BJ (cell line): Measurements from ENCODE around the gene PLXNA2. TPM values are rescaled to one million over a fixed set of nuclear protein-coding genes. Genes with fewer than 3 reads are reported as not detected.

Source experiments
- CTCF ChIA-PET: fragments of 350-600 bp; formaldehyde crosslinking; extraction: SDS; loops from one replicate; lab custom pipeline; 2021; ENCODE audit warnings: antibody characterized with exemption, inconsistent platforms; lab: Yijun Ruan, JAX
- POLR2A ChIA-PET: fragments of 300-600 bp; sonication (Branson Sonifier 250); formaldehyde crosslinking; extraction: SDS; loops from one replicate; lab custom pipeline; 2021; ENCODE audit warnings: antibody characterized with exemption; lab: Charles Lee
- DNase-seq: peaks from one replicate; pipeline ENCODE4 v3.0.0-alpha.2; 2011; ENCODE audit warnings: low read depth
- H3K27me3 ChIP-seq: 2 replicates; pipeline ENCODE4 v1.6.0; 2011; ENCODE audit warnings: low read length; ENCODE audit not compliant: control insufficient read depth, insufficient read depth
- H3K36me3 ChIP-seq: 2 replicates; pipeline ENCODE4 v1.5.1; 2011; ENCODE audit warnings: low read length; ENCODE audit not compliant: control insufficient read depth, insufficient read depth
- H3K4me3 ChIP-seq: 2 replicates; pipeline ENCODE4 v1.5.1; 2011; ENCODE audit warnings: low read depth, mild to moderate bottlenecking, control low read depth, low read length
- CTCF ChIP-seq: IDR thresholded peaks from 2 replicates; pipeline ENCODE4 v1.5.1; 2011; ENCODE audit warnings: low read depth, mild to moderate bottlenecking, control low read depth, inconsistent platforms, low read length, moderate library complexity; ENCODE audit not compliant: insufficient read depth
- polyA plus RNA-seq: library from polyadenylated mRNA; depleted of rRNA; stranded (reverse); fragments of >200 nt; gene quantifications from 2 replicates; pipeline ENCODE4 v1.2.3, GENCODE V29; 2011

Gene PLXNA2
- polyA plus RNA-seq, 1 experiment: 2.7 TPM

GRCh38 chr1:208230668-208231529 lies 13.3 kb downstream of the PLXNA2 start:
- ChIA-PET CTCF (interaction anchor here (1.2 to 1.3 kb wide), 2 partner anchors 9 to 13 kb away, joined by 3 to 4 read pairs; no protein-coding TSS in a partner anchor), POLR2A (no interaction called here)
- TF ChIP-seq CTCF: no peak

GRCh38 chr1:208228550-208228949 lies 15.6 kb downstream of the PLXNA2 start:
- CTCF ChIA-PET: no interaction called here
- no peaks in the 10 kb centered on the region for H3K27me3 ChIP-seq
- DNase-seq: no peak
- H3K36me3 ChIP-seq: no peaks in the 10 kb centered on the region; the same call in 1 of the 2 replicates
- H3K4me3 ChIP-seq: no peak overlapping the region
- POLR2A ChIA-PET: no interaction called here
- no peak for TF ChIP-seq CTCF

More at GRCh38 chr1:208230668-208231529, 13.3 kb downstream of the PLXNA2 start:
- Histone ChIP-seq H3K4me3 (no peak overlapping the region), H3K27me3 (no peaks in the 10 kb centered on the region), H3K36me3 (no peaks in the 10 kb centered on the region; the same call in 1 of the 2 replicates)
- DNase-seq: no peak

- POLR2A ChIA-PET: no interaction called here
- CTCF ChIA-PET: interaction anchor here (1.0 to 1.7 kb wide), 2 partner anchors 10 to 17 kb away, joined by 5 to 9 read pairs; partner anchors contain the start of gene PLXNA2
- no peak for TF ChIP-seq CTCF
- no peak for DNase-seq
- no peak overlapping the region for H3K4me3 ChIP-seq
- H3K36me3 ChIP-seq: no peaks in the 10 kb centered on the region; the same call in 1 of the 2 replicates
- no peaks in the 10 kb centered on the region for H3K27me3 ChIP-seq
Measured at GRCh38 chr1:208228026-208228425, 16.2 kb downstream of the PLXNA2 start.

- POLR2A ChIA-PET: no interaction called here
Measured at GRCh38 chr1:208227366-208227765, 16.8 kb downstream of the PLXNA2 start.

More at GRCh38 chr1:208227366-208227765, 16.8 kb downstream of the PLXNA2 start:
- Histone ChIP-seq H3K4me3 (no peak overlapping the region), H3K36me3 (no peaks in the 10 kb centered on the region; the same call in 1 of the 2 replicates), H3K27me3 (no peaks in the 10 kb centered on the region)
- CTCF ChIA-PET: interaction anchor here (1.0 to 1.7 kb wide), 3 partner anchors 10 to 95 kb away, joined by 3 to 9 read pairs (median 5); partner anchors contain the start of gene PLXNA2
- DNase-seq: no peak
- TF ChIP-seq CTCF: no peak
